Measurements from ENCODE around the gene RCAN1. TPM values are rescaled to one million over a fixed set of nuclear protein-coding genes. Genes with fewer than 3 reads are reported as not detected.
A peak's percentile ranks its signal among the peaks of the same experiment; 100 is the strongest.

RCAN1 gene
- total and polyA plus RNA-seq, 4 donors, result 26.7 to 67.9 (median 46.7) TPM

DNA sequence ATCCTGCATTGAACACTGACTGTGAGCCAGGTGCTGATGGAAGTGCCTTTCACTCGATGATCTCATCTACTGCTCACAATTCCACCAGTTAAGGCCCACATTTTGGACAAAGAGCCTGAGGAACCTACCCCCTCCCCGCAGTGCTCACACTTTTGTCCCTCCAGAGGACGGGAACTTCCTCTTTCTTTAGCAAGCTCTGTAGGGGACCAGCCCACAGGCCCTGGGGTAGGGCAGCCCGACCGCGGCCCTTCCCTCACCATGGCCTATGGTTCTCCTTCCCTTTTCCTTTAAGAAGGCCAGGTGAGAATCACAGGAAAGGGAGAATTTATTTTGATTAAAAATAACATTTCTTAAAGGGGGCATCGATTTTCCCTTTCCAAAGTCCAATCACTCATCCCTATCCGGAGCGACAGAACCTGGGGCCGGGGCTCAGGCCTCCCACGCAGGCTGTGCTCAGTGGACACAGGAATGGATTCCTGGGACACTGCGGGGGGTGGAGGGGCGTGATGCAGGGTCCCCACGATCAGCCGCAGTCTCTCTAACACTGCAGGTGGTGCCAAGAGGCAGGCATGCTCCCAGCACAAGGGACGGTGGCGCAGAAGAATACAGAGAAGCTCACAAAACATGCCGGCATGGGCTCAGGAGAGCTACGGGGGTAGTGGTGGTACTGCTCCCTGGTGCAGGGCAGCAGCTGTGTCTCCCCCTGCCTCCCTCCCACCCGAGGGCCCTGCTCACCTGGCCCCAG, 94.0 kb downstream of the RCAN1 start:
- Histone ChIP-seq H3K4me1 (ENCODE audit: control insufficient read depth in 4 of 4, insufficient read depth in 4 of 4, low read length in 3 of 4) (peaks cover 12 to 51% (median 29%) of the 10 kb centered on the region in 4 donors), H3K27ac (ENCODE audit: low read depth in 1 of 2, low read length in 2 of 2) (peak overlapping the region; percentile 74 to 83), H3K36me3 (ENCODE audit: control insufficient read depth in 4 of 4, insufficient read depth in 3 of 4, low read depth in 1 of 4, low read length in 3 of 4) (peaks cover 1 to 31% (median 21%) of the 10 kb centered on the region in 4 donors), H3K9ac (ENCODE audit: low read depth in 1 of 2, low read length in 2 of 2) (peak overlapping the region; percentile 50 to 69), H3K9me3 (ENCODE audit: control insufficient read depth in 4 of 4, low read length in 3 of 4) (no peaks in the 10 kb centered on the region), H3K27me3 (ENCODE audit: control insufficient read depth in 4 of 4, insufficient read depth in 4 of 4, low read length in 3 of 4) (no peaks in the 10 kb centered on the region), H3K4me3 (ENCODE audit: low read depth in 1 of 3, low read length in 3 of 3) (peak overlapping the region; percentile 60 to 87 (median 68))
- no peak for DNase-seq (ENCODE audit: low spot score)
- TF ChIP-seq JUND (IDR thresholded peaks at IDR 0.05) (peak in 1 of 2 donors; percentile 17), RXRA (IDR thresholded peaks at IDR 0.05) (no peak)
- TF ChIP-seq, protein P1, sequence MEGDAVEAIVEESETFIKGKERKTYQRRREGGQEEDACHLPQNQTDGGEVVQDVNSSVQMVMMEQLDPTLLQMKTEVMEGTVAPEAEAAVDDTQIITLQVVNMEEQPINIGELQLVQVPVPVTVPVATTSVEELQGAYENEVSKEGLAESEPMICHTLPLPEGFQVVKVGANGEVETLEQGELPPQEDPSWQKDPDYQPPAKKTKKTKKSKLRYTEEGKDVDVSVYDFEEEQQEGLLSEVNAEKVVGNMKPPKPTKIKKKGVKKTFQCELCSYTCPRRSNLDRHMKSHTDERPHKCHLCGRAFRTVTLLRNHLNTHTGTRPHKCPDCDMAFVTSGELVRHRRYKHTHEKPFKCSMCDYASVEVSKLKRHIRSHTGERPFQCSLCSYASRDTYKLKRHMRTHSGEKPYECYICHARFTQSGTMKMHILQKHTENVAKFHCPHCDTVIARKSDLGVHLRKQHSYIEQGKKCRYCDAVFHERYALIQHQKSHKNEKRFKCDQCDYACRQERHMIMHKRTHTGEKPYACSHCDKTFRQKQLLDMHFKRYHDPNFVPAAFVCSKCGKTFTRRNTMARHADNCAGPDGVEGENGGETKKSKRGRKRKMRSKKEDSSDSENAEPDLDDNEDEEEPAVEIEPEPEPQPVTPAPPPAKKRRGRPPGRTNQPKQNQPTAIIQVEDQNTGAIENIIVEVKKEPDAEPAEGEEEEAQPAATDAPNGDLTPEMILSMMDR (IDR thresholded peaks at IDR 0.05; ENCODE audit: low read depth, low read length, missing input control), result peak; percentile 7
- WGBS, result 58% methylated on average over 20 of the region's 20 CpGs

GRCh38 chr21:34520281-34520680, 94.6 kb downstream of the RCAN1 start:
- peak overlapping the region; percentile 74 to 83 for H3K27ac ChIP-seq (ENCODE audit: low read depth in 1 of 2, low read length in 2 of 2)
- WGBS, result 65% methylated on average over 6 of the region's 6 CpGs
- TF ChIP-seq EGR1 (IDR thresholded peaks at IDR 0.05; ENCODE audit: low read depth in 2 of 2), result no peak
- TF ChIP-seq NR2F2 (IDR thresholded peaks at IDR 0.05), result no peak
- TF ChIP-seq RXRA (IDR thresholded peaks at IDR 0.05), result no peak
- TF ChIP-seq, protein P2, sequence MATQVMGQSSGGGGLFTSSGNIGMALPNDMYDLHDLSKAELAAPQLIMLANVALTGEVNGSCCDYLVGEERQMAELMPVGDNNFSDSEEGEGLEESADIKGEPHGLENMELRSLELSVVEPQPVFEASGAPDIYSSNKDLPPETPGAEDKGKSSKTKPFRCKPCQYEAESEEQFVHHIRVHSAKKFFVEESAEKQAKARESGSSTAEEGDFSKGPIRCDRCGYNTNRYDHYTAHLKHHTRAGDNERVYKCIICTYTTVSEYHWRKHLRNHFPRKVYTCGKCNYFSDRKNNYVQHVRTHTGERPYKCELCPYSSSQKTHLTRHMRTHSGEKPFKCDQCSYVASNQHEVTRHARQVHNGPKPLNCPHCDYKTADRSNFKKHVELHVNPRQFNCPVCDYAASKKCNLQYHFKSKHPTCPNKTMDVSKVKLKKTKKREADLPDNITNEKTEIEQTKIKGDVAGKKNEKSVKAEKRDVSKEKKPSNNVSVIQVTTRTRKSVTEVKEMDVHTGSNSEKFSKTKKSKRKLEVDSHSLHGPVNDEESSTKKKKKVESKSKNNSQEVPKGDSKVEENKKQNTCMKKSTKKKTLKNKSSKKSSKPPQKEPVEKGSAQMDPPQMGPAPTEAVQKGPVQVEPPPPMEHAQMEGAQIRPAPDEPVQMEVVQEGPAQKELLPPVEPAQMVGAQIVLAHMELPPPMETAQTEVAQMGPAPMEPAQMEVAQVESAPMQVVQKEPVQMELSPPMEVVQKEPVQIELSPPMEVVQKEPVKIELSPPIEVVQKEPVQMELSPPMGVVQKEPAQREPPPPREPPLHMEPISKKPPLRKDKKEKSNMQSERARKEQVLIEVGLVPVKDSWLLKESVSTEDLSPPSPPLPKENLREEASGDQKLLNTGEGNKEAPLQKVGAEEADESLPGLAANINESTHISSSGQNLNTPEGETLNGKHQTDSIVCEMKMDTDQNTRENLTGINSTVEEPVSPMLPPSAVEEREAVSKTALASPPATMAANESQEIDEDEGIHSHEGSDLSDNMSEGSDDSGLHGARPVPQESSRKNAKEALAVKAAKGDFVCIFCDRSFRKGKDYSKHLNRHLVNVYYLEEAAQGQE (IDR thresholded peaks at IDR 0.05), result no peak
- no peak for TF ChIP-seq SP1 (IDR thresholded peaks at IDR 0.05)
- peak; percentile 41 for TF ChIP-seq YY1 (IDR thresholded peaks at IDR 0.05)
- H3K4me3 ChIP-seq (ENCODE audit: low read depth in 1 of 3, low read length in 3 of 3), result peak overlapping the region; percentile 60 to 87 (median 68)
- H3K9ac ChIP-seq (ENCODE audit: low read depth in 1 of 2, low read length in 2 of 2), result peak overlapping the region in 1 of 2 donors; percentile 69
- H3K9me3 ChIP-seq (ENCODE audit: control insufficient read depth in 4 of 4, low read length in 3 of 4), result no peaks in the 10 kb centered on the region
- H3K27me3 ChIP-seq (ENCODE audit: control insufficient read depth in 4 of 4, insufficient read depth in 4 of 4, low read length in 3 of 4), result no peaks in the 10 kb centered on the region
- no peak for DNase-seq (ENCODE audit: low spot score)
- peaks cover 1 to 31% (median 21%) of the 10 kb centered on the region in 4 donors for H3K36me3 ChIP-seq (ENCODE audit: control insufficient read depth in 4 of 4, insufficient read depth in 3 of 4, low read depth in 1 of 4, low read length in 3 of 4)
- peaks cover 12 to 51% (median 29%) of the 10 kb centered on the region in 4 donors for H3K4me1 ChIP-seq (ENCODE audit: control insufficient read depth in 4 of 4, insufficient read depth in 4 of 4, low read length in 3 of 4)

DNA sequence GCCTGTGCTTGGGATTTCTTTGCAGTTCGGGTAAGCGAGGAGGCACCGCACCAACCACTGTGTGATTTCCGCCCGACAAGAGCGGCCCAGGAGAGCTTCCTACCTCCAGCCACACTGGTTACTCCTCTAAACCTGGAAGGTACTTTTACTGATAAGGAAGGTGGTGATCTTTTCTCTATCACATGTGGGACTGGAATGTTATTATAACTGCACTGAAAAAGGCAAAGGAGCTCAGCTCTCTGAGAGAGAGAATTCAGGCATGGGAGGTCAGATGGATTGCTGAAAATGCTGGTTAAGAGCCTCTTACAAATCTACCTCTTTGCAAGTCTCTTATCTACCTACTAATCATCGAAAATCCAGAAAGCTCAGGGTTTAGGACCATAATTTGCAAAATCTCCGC, 95.2 kb downstream of the RCAN1 start:
- H3K27me3 ChIP-seq (ENCODE audit: control insufficient read depth in 4 of 4, insufficient read depth in 4 of 4, low read length in 3 of 4), result no peaks in the 10 kb centered on the region
- peak overlapping the region in 1 of 2 donors; percentile 25 for H3K9ac ChIP-seq (ENCODE audit: low read depth in 1 of 2, low read length in 2 of 2)
- DNase-seq (ENCODE audit: low spot score), result no peak
- H3K4me1 ChIP-seq (ENCODE audit: control insufficient read depth in 4 of 4, insufficient read depth in 4 of 4, low read length in 3 of 4), result peaks cover 8 to 45% (median 29%) of the 10 kb centered on the region in 4 donors
- 89% methylated on average over 8 of the region's 8 CpGs for WGBS
- peak overlapping the region in 2 of 3 donors; percentile 60 to 68 for H3K4me3 ChIP-seq (ENCODE audit: low read depth in 1 of 3, low read length in 3 of 3)
- TF ChIP-seq ATF3 (IDR thresholded peaks at IDR 0.05) (no peak), HNF4A (conservative IDR thresholded peaks at IDR 0.05) (no peak), SP1 (IDR thresholded peaks at IDR 0.05) (no peak), MAX (IDR thresholded peaks at IDR 0.05) (no peak), JUND (IDR thresholded peaks at IDR 0.05) (no peak), YY1 (IDR thresholded peaks at IDR 0.05) (no peak)
- TF ChIP-seq, protein P2 (IDR thresholded peaks at IDR 0.05), result no peak
- TF ChIP-seq, protein P3, sequence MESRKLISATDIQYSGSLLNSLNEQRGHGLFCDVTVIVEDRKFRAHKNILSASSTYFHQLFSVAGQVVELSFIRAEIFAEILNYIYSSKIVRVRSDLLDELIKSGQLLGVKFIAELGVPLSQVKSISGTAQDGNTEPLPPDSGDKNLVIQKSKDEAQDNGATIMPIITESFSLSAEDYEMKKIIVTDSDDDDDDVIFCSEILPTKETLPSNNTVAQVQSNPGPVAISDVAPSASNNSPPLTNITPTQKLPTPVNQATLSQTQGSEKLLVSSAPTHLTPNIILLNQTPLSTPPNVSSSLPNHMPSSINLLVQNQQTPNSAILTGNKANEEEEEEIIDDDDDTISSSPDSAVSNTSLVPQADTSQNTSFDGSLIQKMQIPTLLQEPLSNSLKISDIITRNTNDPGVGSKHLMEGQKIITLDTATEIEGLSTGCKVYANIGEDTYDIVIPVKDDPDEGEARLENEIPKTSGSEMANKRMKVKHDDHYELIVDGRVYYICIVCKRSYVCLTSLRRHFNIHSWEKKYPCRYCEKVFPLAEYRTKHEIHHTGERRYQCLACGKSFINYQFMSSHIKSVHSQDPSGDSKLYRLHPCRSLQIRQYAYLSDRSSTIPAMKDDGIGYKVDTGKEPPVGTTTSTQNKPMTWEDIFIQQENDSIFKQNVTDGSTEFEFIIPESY (IDR thresholded peaks at IDR 0.05), result no peak
- H3K9me3 ChIP-seq (ENCODE audit: control insufficient read depth in 4 of 4, low read length in 3 of 4), result no peaks in the 10 kb centered on the region
- peaks cover 1 to 31% (median 21%) of the 10 kb centered on the region in 4 donors for H3K36me3 ChIP-seq (ENCODE audit: control insufficient read depth in 4 of 4, insufficient read depth in 3 of 4, low read depth in 1 of 4, low read length in 3 of 4)
- H3K27ac ChIP-seq (ENCODE audit: low read depth in 1 of 2, low read length in 2 of 2), result peak overlapping the region; percentile 74 to 83

All from liver (tissue), 9 donors.